ENCODE data around the gene STARD3.

DNA sequence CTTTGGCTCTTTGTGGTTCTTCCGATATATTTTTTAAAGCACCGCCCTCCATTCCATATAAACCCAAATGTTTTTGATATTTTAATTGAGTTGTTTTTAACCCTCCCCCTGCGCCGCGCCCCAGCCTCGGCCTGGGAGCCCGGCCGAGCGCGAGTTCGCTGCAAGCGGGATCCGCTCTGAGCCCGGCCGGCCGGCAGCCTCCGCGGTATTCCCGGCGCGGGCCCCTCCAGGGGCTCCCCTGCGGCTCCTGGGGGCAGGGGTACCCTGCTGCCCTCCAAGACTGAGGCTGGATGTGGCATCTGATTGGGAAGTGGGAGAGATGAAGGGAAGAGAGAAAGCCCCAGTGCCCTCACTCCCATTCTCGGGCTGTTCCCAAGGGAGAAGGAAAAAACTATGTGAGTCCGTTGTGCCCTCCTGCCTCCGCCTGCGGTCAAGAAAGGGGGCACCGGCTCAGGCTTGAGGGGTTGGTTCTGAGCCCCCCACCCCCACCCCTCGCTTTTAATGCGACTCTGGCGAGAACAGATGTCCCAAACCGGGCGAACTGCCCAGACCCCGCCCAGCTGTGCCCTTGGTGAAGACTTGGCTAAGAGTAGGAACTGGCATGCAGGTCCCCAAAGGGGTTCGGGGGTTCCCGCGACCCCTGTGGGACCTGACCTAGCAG, 37.8 kb upstream of the STARD3 start:
- no peak for TF ChIP-seq FOXK2 (IDR thresholded peaks at IDR 0.05)
- TF ChIP-seq ZNF384 (IDR thresholded peaks at IDR 0.05), result no peak
- no peak for TF ChIP-seq CTBP1 (IDR thresholded peaks at IDR 0.05; ENCODE audit: borderline replicate concordance)
- no peak for TF ChIP-seq FOXM1 (IDR thresholded peaks at IDR 0.05; ENCODE audit: borderline replicate concordance)
- no peak for TF ChIP-seq SP1 (IDR thresholded peaks at IDR 0.05)
- no peak for TF ChIP-seq ELF4 (IDR thresholded peaks at IDR 0.05)
- no peak for TF ChIP-seq PKNOX1 (IDR thresholded peaks at IDR 0.05)
- TF ChIP-seq BHLHE40 (IDR thresholded peaks at IDR 0.05; ENCODE audit: borderline replicate concordance), result no peak
- no peak for TF ChIP-seq FOXA1 (IDR thresholded peaks at IDR 0.05)
- TF ChIP-seq SUZ12 (IDR thresholded peaks at IDR 0.05), result no peak
- no peak for TF ChIP-seq HDGF (IDR thresholded peaks at IDR 0.05; ENCODE audit: borderline replicate concordance)
- no peak for TF ChIP-seq L3MBTL2 (conservative IDR thresholded peaks at IDR 0.05)

Measured in HEK293T (cell line).